Keratinocyte (primary cell): ENCODE measurements around the gene DGKD. TPM values are rescaled to one million over a fixed set of nuclear protein-coding genes. Genes with fewer than 3 reads are reported as not detected.

Experiments
- DNase-seq: peaks from one replicate; pipeline ENCODE4 v3.0.0-alpha.2; 2011; ENCODE audit warnings: low read depth, missing footprints, low spot score
- FAIRE-seq: peaks from 2 replicates; lab custom pipeline; 2011; peaks lifted over from hg19 to GRCh38; lab: Jason Lieb, UNC
- H2AFZ ChIP-seq: 2 replicates; pipeline ENCODE4 v1.6.0; 2012; ENCODE audit warnings: low read length, control low read depth, inconsistent platforms; ENCODE audit not compliant: control insufficient read depth
- H3K27ac ChIP-seq: 2 replicates; pipeline ENCODE4 v1.5.1; 2011; ENCODE audit warnings: low read length; ENCODE audit not compliant: control insufficient read depth, insufficient read depth
- H3K27me3 ChIP-seq: 3 replicates; pipeline ENCODE4 v1.6.0; 2011; ENCODE audit warnings: low read length; ENCODE audit not compliant: control insufficient read depth, insufficient read depth; ENCODE audit errors: extremely low read depth
- H3K36me3 ChIP-seq, 2 experiments: 2 replicates in 1 of 2; 3 replicates in 1 of 2; pipeline ENCODE4 v1.5.1; 2011; ENCODE audit warnings: low read length in 2 of 2, mild to moderate bottlenecking in 1 of 2; ENCODE audit not compliant: control insufficient read depth in 2 of 2, insufficient read depth in 2 of 2; ENCODE audit errors: extremely low read depth in 1 of 2
- H3K4me1 ChIP-seq: 3 replicates; pipeline ENCODE4 v1.5.1; 2011; ENCODE audit warnings: low read length; ENCODE audit not compliant: control insufficient read depth, insufficient read depth; ENCODE audit errors: extremely low read depth
- H3K4me2 ChIP-seq: 3 replicates; pipeline ENCODE4 v1.6.0; 2011; ENCODE audit warnings: low read depth, low read length; ENCODE audit not compliant: control insufficient read depth, insufficient read depth; ENCODE audit errors: extremely low read depth
- H3K4me3 ChIP-seq, 3 experiments: fragments of 200-600 bp in 1 of 3; sonication (generic) in 1 of 3; 2 replicates in 2 of 3; 3 replicates in 1 of 3; pipeline ENCODE4 v1.5.1; 2011 to 2016; ENCODE audit warnings: low read length in 3 of 3, mild to moderate bottlenecking in 3 of 3, control low read depth in 2 of 3, inconsistent platforms in 1 of 3, low read depth in 1 of 3, mixed read lengths in 1 of 3, mixed run types in 1 of 3, moderate library complexity in 1 of 3; ENCODE audit not compliant: control insufficient read depth in 2 of 3, insufficient read depth in 2 of 3; ENCODE audit errors: extremely low read depth in 1 of 3
- H3K79me2 ChIP-seq: 2 replicates; pipeline ENCODE4 v1.6.0; 2012; ENCODE audit warnings: low read length; ENCODE audit not compliant: control insufficient read depth, insufficient read depth
- H3K9ac ChIP-seq: 3 replicates; pipeline ENCODE4 v1.6.0; 2011; ENCODE audit warnings: low read length; ENCODE audit not compliant: control insufficient read depth, insufficient read depth; ENCODE audit errors: extremely low read depth
- H3K9me1 ChIP-seq: 3 replicates; pipeline ENCODE4 v1.6.0; 2011; ENCODE audit warnings: low read length; ENCODE audit not compliant: control insufficient read depth, insufficient read depth; ENCODE audit errors: extremely low read depth
- H3K9me3 ChIP-seq: 2 replicates; pipeline ENCODE4 v1.5.1; 2012; ENCODE audit warnings: low read depth, low read length; ENCODE audit not compliant: control insufficient read depth
- H4K20me1 ChIP-seq: 3 replicates; pipeline ENCODE4 v1.6.0; 2011; ENCODE audit warnings: low read length; ENCODE audit not compliant: control insufficient read depth, insufficient read depth; ENCODE audit errors: extremely low read depth
- CTCF ChIP-seq, 3 experiments: IDR thresholded peaks in 1 of 3; conservative IDR thresholded peaks in 1 of 3; optimal IDR thresholded peaks in 1 of 3; 2 replicates in 2 of 3; 3 replicates in 1 of 3; pipeline versions ENCODE3 to v1.5.1; 2011; ENCODE audit warnings: low read length in 3 of 3, mild to moderate bottlenecking in 3 of 3, moderate library complexity in 2 of 3, control low read depth in 1 of 3, inconsistent platforms in 1 of 3; ENCODE audit not compliant: insufficient read depth in 2 of 3; ENCODE audit errors: extremely low read depth in 1 of 3
- EZH2 ChIP-seq: IDR thresholded peaks from one replicate; pipeline ENCODE4 v1.6.1; 2012; ENCODE audit warnings: inconsistent platforms, mild to moderate bottlenecking, low read length, moderate library complexity
- dilution Hi-C: fragments of 300-500 bp; cut with MboI; formaldehyde crosslinking; loops from one replicate; pipeline ENCODE4 v1.7.0; 2020; ENCODE audit warnings: low sequenced_read_pairs; ENCODE audit not compliant: extremely low pct_ligation_motif_present
- polyA plus RNA-seq, 5 experiments: library from polyadenylated mRNA; depleted of rRNA in 3 of 5; stranded (reverse) in 3 of 5; stranded (forward) in 1 of 5; unstranded in 1 of 5; fragments of >200 nt; gene quantifications; 1 replicate in 1 of 5; 2 replicates in 3 of 5; 3 replicates in 1 of 5; pipeline versions ENCODE4 v1.2.1 to v1.2.3, GENCODE V29; 2011 to 2012; ENCODE audit warnings: missing spikeins in 2 of 5, low read depth in 1 of 5, low replicate concordance in 1 of 5

DGKD gene
- polyA plus RNA-seq, 1 donor (not counting 4 experiments of a cell fraction or from before 2014, with no cell fraction given): 6.1 TPM

- H2AFZ ChIP-seq: no peak overlapping the region
- H3K27ac ChIP-seq: no peak overlapping the region
- peaks cover 32% of the 10 kb centered on the region for H3K4me1 ChIP-seq
- FAIRE-seq: no peak
- no peaks in the 10 kb centered on the region for H4K20me1 ChIP-seq
- H3K9me1 ChIP-seq: no peaks in the 10 kb centered on the region
- dilution Hi-C loops: no loop called here
- H3K4me3 ChIP-seq: no peak overlapping the region
- TF ChIP-seq EZH2 (no peak), CTCF (optimal IDR thresholded peaks at IDR 0.05 in 1 of 3, IDR thresholded peaks at IDR 0.05 in 1 of 3, conservative IDR thresholded peaks at IDR 0.05 in 1 of 3; ENCODE audit: extremely low read depth in 1 of 3, insufficient read depth in 2 of 3, low read length in 3 of 3) (no peak)
- H3K4me2 ChIP-seq: no peak overlapping the region
- H3K79me2 ChIP-seq: no peaks in the 10 kb centered on the region
- H3K9ac ChIP-seq: no peak overlapping the region
- peaks cover 0 to 5% of the 10 kb centered on the region in 2 experiments for H3K36me3 ChIP-seq
- H3K27me3 ChIP-seq: no peaks in the 10 kb centered on the region
- DNase-seq: no peak
- no peaks in the 10 kb centered on the region for H3K9me3 ChIP-seq
Observed at GRCh38 chr2:233418052-233418760, 63.9 kb downstream of the DGKD start.

- Histone ChIP-seq H3K9me1 (no peaks in the 10 kb centered on the region), H3K9me3 (no peaks in the 10 kb centered on the region), H3K27ac (no peak overlapping the region), H3K4me1 (peaks cover 25% of the 10 kb centered on the region), H3K79me2 (no peaks in the 10 kb centered on the region), H2AFZ (no peak overlapping the region), H3K9ac (no peak overlapping the region), H3K4me3 (no peak overlapping the region), H3K27me3 (no peaks in the 10 kb centered on the region), H3K36me3 (peaks cover 0 to 5% of the 10 kb centered on the region in 2 experiments), H4K20me1 (no peaks in the 10 kb centered on the region), H3K4me2 (no peak overlapping the region)
- FAIRE-seq: no peak
- DNase-seq: no peak
- dilution Hi-C loops: no loop called here
- TF ChIP-seq CTCF (optimal IDR thresholded peaks at IDR 0.05 in 1 of 3, IDR thresholded peaks at IDR 0.05 in 1 of 3, conservative IDR thresholded peaks at IDR 0.05 in 1 of 3; ENCODE audit: extremely low read depth in 1 of 3, insufficient read depth in 2 of 3, low read length in 3 of 3): no peak
- TF ChIP-seq EZH2: no peak
Observed at GRCh38 chr2:233418761-233419546, 64.7 kb downstream of the DGKD start.
